ENCODE measurements around the gene CFAP141.

DNA sequence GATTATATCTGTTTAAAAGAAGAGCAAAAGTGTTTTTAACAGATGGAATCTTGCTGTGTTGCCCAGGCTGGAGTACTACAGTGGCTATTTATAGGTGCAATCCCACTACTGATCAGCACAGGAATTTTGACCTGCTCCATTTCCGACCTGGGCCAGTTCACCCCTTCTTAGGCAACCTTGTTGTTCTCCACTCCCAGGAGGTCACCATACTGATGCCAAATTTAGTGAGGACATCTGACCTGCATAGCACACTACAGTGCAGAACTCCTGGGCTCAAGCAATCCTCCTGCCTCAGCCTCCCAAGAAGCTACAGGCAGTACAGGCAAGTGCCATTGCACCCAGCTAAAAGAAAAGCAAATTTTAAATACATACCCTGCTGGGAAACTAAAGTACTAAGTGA, 39.9 kb downstream of the CFAP141 start:
- TF ChIP-seq ELK4 (IDR thresholded peaks at IDR 0.05; ENCODE audit: borderline replicate concordance, low read depth, low read length) (no peak), ZNF747 (tag by site-specific recombination; IDR thresholded peaks at IDR 0.05) (no peak), MYNN (tag by site-specific recombination; IDR thresholded peaks at IDR 0.05; ENCODE audit: borderline replicate concordance) (no peak)
